ENCODE measurements around the gene NDRG4. TPM values are rescaled to one million over a fixed set of nuclear protein-coding genes. Genes with fewer than 3 reads are reported as not detected.

Gene NDRG4
- total and polyA plus RNA-seq, 2 donors (not counting 3 experiments of a cell fraction or from before 2014, with no cell fraction given): 35.8 to 74.3 TPM

GRCh38 chr16:58452640-58453039, 47.3 kb upstream of the NDRG4 start:
- FAIRE-seq: no peak
- Histone ChIP-seq H3K27ac (ENCODE audit: insufficient read depth, low read depth, low read length) (no peak overlapping the region), H3K4me3 (replicated peaks in 1 of 3; ENCODE audit: insufficient read depth in 1 of 3, low read depth in 1 of 3, low read length in 3 of 3) (no peak overlapping the region), H3K9me1 (replicated peaks; ENCODE audit: control insufficient read depth, extremely low read depth, insufficient read depth, low read length) (no peaks in the 10 kb centered on the region), H4K20me1 (replicated peaks; ENCODE audit: control insufficient read depth, extremely low read depth, insufficient read depth, low read length) (no peaks in the 10 kb centered on the region), H2AFZ (ENCODE audit: low read depth, low read length) (no peak overlapping the region), H3K79me2 (ENCODE audit: control insufficient read depth, insufficient read depth, low read length) (no peaks in the 10 kb centered on the region), H3K27me3 (ENCODE audit: control insufficient read depth in 2 of 2, insufficient read depth in 2 of 2, low read length in 2 of 2) (no peaks in the 10 kb centered on the region), H3K9ac (replicated peaks; ENCODE audit: extremely low read depth, insufficient read depth, low read length) (no peak overlapping the region), H3K4me2 (ENCODE audit: insufficient read depth, low read length) (no peak overlapping the region), H3K36me3 (ENCODE audit: control insufficient read depth in 2 of 2, extremely low read depth in 1 of 2, insufficient read depth in 2 of 2, low read length in 2 of 2) (no peaks in the 10 kb centered on the region), H3K4me1 (ENCODE audit: control insufficient read depth, extremely low read depth, insufficient read depth, low read length) (peaks cover 40% of the 10 kb centered on the region), H3K9me3 (replicated peaks; ENCODE audit: control insufficient read depth, insufficient read depth, low read length) (no peaks in the 10 kb centered on the region)
- CTCF ChIA-PET: interaction anchor here (0.8 to 1.1 kb wide), 3 partner anchors 21 to 115 kb away, joined by 3 to 4 read pairs (median 4); no protein-coding TSS in a partner anchor
- no peak for TF ChIP-seq CTCF (IDR thresholded peaks at IDR 0.05; ENCODE audit: extremely low read depth in 1 of 2, insufficient read depth in 1 of 2, low read depth in 1 of 2, low read length in 2 of 2)
- TF ChIP-seq JUN (IDR thresholded peaks at IDR 0.05; ENCODE audit: borderline replicate concordance, insufficient read depth, insufficient read length, low read depth): no peak
- no peak for TF ChIP-seq POLR2A (IDR thresholded peaks at IDR 0.05; ENCODE audit: low read depth, low read length)
- TF ChIP-seq GATA2 (IDR thresholded peaks at IDR 0.05; ENCODE audit: insufficient read depth, insufficient read length, low read depth, low read length): no peak
- no peak for TF ChIP-seq EZH2 (IDR thresholded peaks at IDR 0.05; ENCODE audit: borderline replicate concordance, low read depth, low read length, severe bottlenecking)
- no peak for TF ChIP-seq FOS (IDR thresholded peaks at IDR 0.05; ENCODE audit: borderline replicate concordance, insufficient read depth, low read length)
- TF ChIP-seq, protein P1, sequence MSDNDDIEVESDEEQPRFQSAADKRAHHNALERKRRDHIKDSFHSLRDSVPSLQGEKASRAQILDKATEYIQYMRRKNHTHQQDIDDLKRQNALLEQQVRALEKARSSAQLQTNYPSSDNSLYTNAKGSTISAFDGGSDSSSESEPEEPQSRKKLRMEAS (IDR thresholded peaks at IDR 0.05; ENCODE audit: insufficient read depth, insufficient read length): no peak
- no peak for TF ChIP-seq MYC (IDR thresholded peaks at IDR 0.05; ENCODE audit: low read depth, low read length)
- no peak for TF ChIP-seq POLR2AphosphoS5 (IDR thresholded peaks at IDR 0.05; ENCODE audit: insufficient read depth, low read depth, low read length)
- dilution Hi-C loops (cut with MboI; ENCODE audit: extremely low pct_ligation_motif_present, low sequenced_read_pairs) (no loop called here), intact Hi-C loops (cut with micrococcal nuclease) (no loop called here)
- DNase-seq (ENCODE audit: low read depth, low spot score): no peak
- POLR2A ChIA-PET: no interaction called here
- BruUV-seq (replicated peaks): no TSS peak

Measured in endothelial cell of umbilical vein (primary cell).